HG03097 (cell line): ENCODE data around the gene SMARCC1.

ENCODE experiments used
- ATAC-seq: cut with Tn5 transposase; IDR thresholded peaks from one replicate; pipeline ENCODE4 v1.9.1; 2021; ENCODE audit not compliant: unreplicated experiment, low FRiP score

The SMARCC1 gene

GRCh38 chr3:47566667-47567066, 215.0 kb downstream of the SMARCC1 start:
- ATAC-seq = no peak

- no peak for ATAC-seq
Observed at GRCh38 chr3:47565734-47566550, 215.8 kb downstream of the SMARCC1 start.

GRCh38 chr3:47556351-47556750, 225.3 kb downstream of the SMARCC1 start:
- no peak for ATAC-seq

- no peak for ATAC-seq
Observed at GRCh38 chr3:47554335-47554734, 227.4 kb downstream of the SMARCC1 start.

GRCh38 chr3:47553407-47553806, 228.3 kb downstream of the SMARCC1 start:
- ATAC-seq = no peak

GRCh38 chr3:47542471-47543173, 239.1 kb downstream of the SMARCC1 start:
- ATAC-seq = no peak

GRCh38 chr3:47541583-47542108, 240.0 kb downstream of the SMARCC1 start:
- ATAC-seq = no peak

- ATAC-seq = no peak
Observed at GRCh38 chr3:47540281-47540680, 241.4 kb downstream of the SMARCC1 start.

GRCh38 chr3:47536967-47537366, 244.7 kb downstream of the SMARCC1 start:
- ATAC-seq = no peak

- no peak for ATAC-seq
Observed at GRCh38 chr3:47536221-47536891, 245.3 kb downstream of the SMARCC1 start.
